Fibroblast of lung (primary cell): ENCODE data around the gene ADGRD1. TPM values are rescaled to one million over a fixed set of nuclear protein-coding genes. Genes with fewer than 3 reads are reported as not detected.

ENCODE experiments used
- DNase-seq, 2 donors: peaks; one replicate each; pipeline versions ENCODE4 v3.0.0 to v3.0.0-alpha.2; 2010; ENCODE audit warnings: low read depth in 2 of 2
- H2AFZ ChIP-seq: 2 replicates; pipeline ENCODE4 v1.5.1; 2012; ENCODE audit warnings: low read length, control low read depth, inconsistent platforms
- H3K27ac ChIP-seq: 2 replicates; pipeline ENCODE4 v1.5.1; 2011; ENCODE audit warnings: low read length, control low read depth; ENCODE audit not compliant: insufficient read depth
- H3K27me3 ChIP-seq: 2 replicates; pipeline ENCODE4 v1.5.1; 2011; ENCODE audit warnings: mild to moderate bottlenecking, low read length; ENCODE audit not compliant: control insufficient read depth, insufficient read depth
- H3K36me3 ChIP-seq: 2 replicates; pipeline ENCODE4 v1.5.1; 2011; ENCODE audit warnings: low read length; ENCODE audit not compliant: control insufficient read depth, insufficient read depth
- H3K4me1 ChIP-seq: 2 replicates; pipeline ENCODE4 v1.5.1; 2011; ENCODE audit warnings: low read length; ENCODE audit not compliant: control insufficient read depth, insufficient read depth; ENCODE audit errors: extremely low read depth
- H3K4me2 ChIP-seq: 2 replicates; pipeline ENCODE4 v1.5.1; 2011; ENCODE audit warnings: low read length, control low read depth; ENCODE audit not compliant: insufficient read depth; ENCODE audit errors: extremely low read depth
- H3K4me3 ChIP-seq, 4 experiments: fragments of 200-600 bp in 1 of 4; sonication (generic) in 1 of 4; replicated peaks in 1 of 4; 2 replicates each; pipeline ENCODE4 v1.5.1; 2011 to 2016; ENCODE audit warnings: low read length in 4 of 4, low read depth in 3 of 4, mild to moderate bottlenecking in 3 of 4, control low read depth in 2 of 4, inconsistent platforms in 1 of 4, mixed read lengths in 1 of 4; ENCODE audit not compliant: insufficient read depth in 1 of 4; ENCODE audit errors: control extremely low read depth in 1 of 4
- H3K79me2 ChIP-seq: 2 replicates; pipeline ENCODE4 v1.5.1; 2012; ENCODE audit warnings: mild to moderate bottlenecking, low read length, inconsistent platforms; ENCODE audit not compliant: control insufficient read depth, insufficient read depth
- H3K9ac ChIP-seq: 2 replicates; pipeline ENCODE4 v1.5.1; 2011; ENCODE audit warnings: mild to moderate bottlenecking, low read length, control low read depth; ENCODE audit not compliant: insufficient read depth
- H3K9me3 ChIP-seq: 2 replicates; pipeline ENCODE4 v1.5.1; 2012; ENCODE audit warnings: low read depth, low read length; ENCODE audit not compliant: control insufficient read depth, insufficient read depth
- H4K20me1 ChIP-seq: 2 replicates; pipeline ENCODE4 v1.5.1; 2011; ENCODE audit warnings: low read length; ENCODE audit not compliant: control insufficient read depth, insufficient read depth; ENCODE audit errors: extremely low read depth
- CTCF ChIP-seq, 2 donors: IDR thresholded peaks in 1 of 2; conservative IDR thresholded peaks in 1 of 2; 1 replicate in 1 of 2; 2 replicates in 1 of 2; pipeline ENCODE4 v1.5.1; 2011 to 2012; ENCODE audit warnings: low read length in 2 of 2, control low read depth in 1 of 2, inconsistent platforms in 1 of 2, low read depth in 1 of 2, mild to moderate bottlenecking in 1 of 2
- EZH2 ChIP-seq: IDR thresholded peaks from 2 replicates; pipeline ENCODE4 v1.5.1; 2012; ENCODE audit warnings: low read length, control low read depth, mild to moderate bottlenecking; ENCODE audit errors: missing control alignments
- polyA plus RNA-seq, 2 donors: library from polyadenylated mRNA; depleted of rRNA in 1 of 2; stranded (reverse) in 1 of 2; unstranded in 1 of 2; fragments of >200 nt; gene quantifications; 2 replicates each; pipeline ENCODE4 v1.2.1, GENCODE V29; 2011 to 2012; ENCODE audit warnings: missing spikeins in 1 of 2
- total RNA-seq: library from RNA; depleted of rRNA; stranded (reverse); fragments of >200 nt; gene quantifications from 2 replicates; pipeline ENCODE4 v1.2.1, GENCODE V29; 2014

The ADGRD1 gene
- total and polyA plus RNA-seq, 2 donors (not counting 1 experiment from before 2014, with no cell fraction given): 7.3 to 11.6 TPM

GRCh38 chr12:130955238-130955816 lies 1.6 kb downstream of the ADGRD1 start:
- no peak overlapping the region for H3K4me2 ChIP-seq
- H2AFZ ChIP-seq: no peak overlapping the region
- H3K27ac ChIP-seq: no peak overlapping the region
- H3K36me3 ChIP-seq: no peaks in the 10 kb centered on the region
- H3K9ac ChIP-seq: no peak overlapping the region
- H3K4me1 ChIP-seq: no peaks in the 10 kb centered on the region
- H3K79me2 ChIP-seq: no peaks in the 10 kb centered on the region
- H3K27me3 ChIP-seq: no peaks in the 10 kb centered on the region
- H4K20me1 ChIP-seq: no peaks in the 10 kb centered on the region
- TF ChIP-seq CTCF (conservative IDR thresholded peaks at IDR 0.05 in 1 of 2, IDR thresholded peaks at IDR 0.05 in 1 of 2; ENCODE audit: low read depth in 1 of 2, low read length in 2 of 2): no peak
- TF ChIP-seq EZH2: no peak
- H3K9me3 ChIP-seq: no peaks in the 10 kb centered on the region
- no peak for DNase-seq
- H3K4me3 ChIP-seq: peak overlapping the region in 1 of 4 experiments; percentile 63

- H3K4me1 ChIP-seq: no peaks in the 10 kb centered on the region
- no peak overlapping the region for H3K27ac ChIP-seq
- no peak for DNase-seq
- no peak overlapping the region for H3K4me2 ChIP-seq
- H3K9me3 ChIP-seq: no peaks in the 10 kb centered on the region
- no peak overlapping the region for H3K9ac ChIP-seq
- H3K4me3 ChIP-seq: peak overlapping the region in 1 of 4 experiments; percentile 63
- no peaks in the 10 kb centered on the region for H3K27me3 ChIP-seq
- no peak overlapping the region for H2AFZ ChIP-seq
- H4K20me1 ChIP-seq: no peaks in the 10 kb centered on the region
- no peaks in the 10 kb centered on the region for H3K36me3 ChIP-seq
- no peaks in the 10 kb centered on the region for H3K79me2 ChIP-seq
- TF ChIP-seq CTCF (conservative IDR thresholded peaks at IDR 0.05 in 1 of 2, IDR thresholded peaks at IDR 0.05 in 1 of 2; ENCODE audit: low read depth in 1 of 2, low read length in 2 of 2) (no peak), EZH2 (no peak)
Observed at GRCh38 chr12:130956009-130956408, 2.3 kb downstream of the ADGRD1 start.

- no peak for TF ChIP-seq EZH2
- no peak for TF ChIP-seq CTCF (conservative IDR thresholded peaks at IDR 0.05 in 1 of 2, IDR thresholded peaks at IDR 0.05 in 1 of 2; ENCODE audit: low read depth in 1 of 2, low read length in 2 of 2)
- Histone ChIP-seq H3K27me3 (no peaks in the 10 kb centered on the region), H3K9me3 (no peaks in the 10 kb centered on the region)
Observed at GRCh38 chr12:130956456-130957303, 3.0 kb downstream of the ADGRD1 start.

More at GRCh38 chr12:130956456-130957303, 3.0 kb downstream of the ADGRD1 start:
- Histone ChIP-seq H3K79me2 (no peaks in the 10 kb centered on the region), H3K9ac (no peak overlapping the region), H3K4me2 (no peak overlapping the region), H4K20me1 (no peaks in the 10 kb centered on the region), H3K4me3 (peak overlapping the region in 1 of 4 experiments; percentile 63), H2AFZ (no peak overlapping the region), H3K36me3 (no peaks in the 10 kb centered on the region), H3K4me1 (no peaks in the 10 kb centered on the region), H3K27ac (no peak overlapping the region)
- no peak for DNase-seq
